Panc1 (cell line): ENCODE measurements around the gene MTUS2.

Experiments used
- TCF7L2 ChIP-seq: IDR thresholded peaks from 2 replicates; pipeline ENCODE4 v1.6.1; 2011; ENCODE audit warnings: mild to moderate bottlenecking, low read depth, low read length, inconsistent platforms
- TF ChIP-seq, protein P1 (sequence below): fragments of 450-650 bp; IDR thresholded peaks from 2 replicates; pipeline ENCODE4 v1.5.1; 2017; ENCODE audit warnings: mild to moderate bottlenecking
- TF ChIP-seq, protein P2 (sequence below), 2 experiments: IDR thresholded peaks; 2 replicates each; pipeline ENCODE4 v1.6.1; 2011 to 2012; ENCODE audit warnings: low read depth in 2 of 2, control low read depth in 1 of 2, low read length in 1 of 2, mild to moderate bottlenecking in 1 of 2, moderate library complexity in 1 of 2; ENCODE audit not compliant: insufficient read depth in 1 of 2

DNA sequence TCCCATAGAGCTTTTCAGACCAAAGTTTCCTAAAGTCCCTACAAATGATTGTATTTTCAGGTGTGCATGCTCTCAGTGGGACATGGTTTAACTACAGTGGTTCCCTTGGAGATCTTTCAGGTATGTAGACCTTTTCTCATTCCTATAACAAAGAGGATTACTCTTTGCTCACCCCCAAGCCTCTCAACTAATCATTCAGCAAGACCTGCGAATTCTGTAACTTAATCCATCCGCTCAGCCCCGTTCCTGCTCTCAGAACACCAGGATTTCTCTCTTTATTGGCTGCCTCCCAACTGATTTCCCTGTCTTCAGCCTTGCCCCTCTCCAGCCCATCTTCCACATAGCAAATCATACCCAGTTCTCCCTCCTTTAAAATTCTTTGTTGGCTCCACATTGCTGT lies 253.6 kb downstream of the MTUS2 start:
- TF ChIP-seq, protein P1, sequence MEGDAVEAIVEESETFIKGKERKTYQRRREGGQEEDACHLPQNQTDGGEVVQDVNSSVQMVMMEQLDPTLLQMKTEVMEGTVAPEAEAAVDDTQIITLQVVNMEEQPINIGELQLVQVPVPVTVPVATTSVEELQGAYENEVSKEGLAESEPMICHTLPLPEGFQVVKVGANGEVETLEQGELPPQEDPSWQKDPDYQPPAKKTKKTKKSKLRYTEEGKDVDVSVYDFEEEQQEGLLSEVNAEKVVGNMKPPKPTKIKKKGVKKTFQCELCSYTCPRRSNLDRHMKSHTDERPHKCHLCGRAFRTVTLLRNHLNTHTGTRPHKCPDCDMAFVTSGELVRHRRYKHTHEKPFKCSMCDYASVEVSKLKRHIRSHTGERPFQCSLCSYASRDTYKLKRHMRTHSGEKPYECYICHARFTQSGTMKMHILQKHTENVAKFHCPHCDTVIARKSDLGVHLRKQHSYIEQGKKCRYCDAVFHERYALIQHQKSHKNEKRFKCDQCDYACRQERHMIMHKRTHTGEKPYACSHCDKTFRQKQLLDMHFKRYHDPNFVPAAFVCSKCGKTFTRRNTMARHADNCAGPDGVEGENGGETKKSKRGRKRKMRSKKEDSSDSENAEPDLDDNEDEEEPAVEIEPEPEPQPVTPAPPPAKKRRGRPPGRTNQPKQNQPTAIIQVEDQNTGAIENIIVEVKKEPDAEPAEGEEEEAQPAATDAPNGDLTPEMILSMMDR, result no peak
- TF ChIP-seq, protein P2, sequence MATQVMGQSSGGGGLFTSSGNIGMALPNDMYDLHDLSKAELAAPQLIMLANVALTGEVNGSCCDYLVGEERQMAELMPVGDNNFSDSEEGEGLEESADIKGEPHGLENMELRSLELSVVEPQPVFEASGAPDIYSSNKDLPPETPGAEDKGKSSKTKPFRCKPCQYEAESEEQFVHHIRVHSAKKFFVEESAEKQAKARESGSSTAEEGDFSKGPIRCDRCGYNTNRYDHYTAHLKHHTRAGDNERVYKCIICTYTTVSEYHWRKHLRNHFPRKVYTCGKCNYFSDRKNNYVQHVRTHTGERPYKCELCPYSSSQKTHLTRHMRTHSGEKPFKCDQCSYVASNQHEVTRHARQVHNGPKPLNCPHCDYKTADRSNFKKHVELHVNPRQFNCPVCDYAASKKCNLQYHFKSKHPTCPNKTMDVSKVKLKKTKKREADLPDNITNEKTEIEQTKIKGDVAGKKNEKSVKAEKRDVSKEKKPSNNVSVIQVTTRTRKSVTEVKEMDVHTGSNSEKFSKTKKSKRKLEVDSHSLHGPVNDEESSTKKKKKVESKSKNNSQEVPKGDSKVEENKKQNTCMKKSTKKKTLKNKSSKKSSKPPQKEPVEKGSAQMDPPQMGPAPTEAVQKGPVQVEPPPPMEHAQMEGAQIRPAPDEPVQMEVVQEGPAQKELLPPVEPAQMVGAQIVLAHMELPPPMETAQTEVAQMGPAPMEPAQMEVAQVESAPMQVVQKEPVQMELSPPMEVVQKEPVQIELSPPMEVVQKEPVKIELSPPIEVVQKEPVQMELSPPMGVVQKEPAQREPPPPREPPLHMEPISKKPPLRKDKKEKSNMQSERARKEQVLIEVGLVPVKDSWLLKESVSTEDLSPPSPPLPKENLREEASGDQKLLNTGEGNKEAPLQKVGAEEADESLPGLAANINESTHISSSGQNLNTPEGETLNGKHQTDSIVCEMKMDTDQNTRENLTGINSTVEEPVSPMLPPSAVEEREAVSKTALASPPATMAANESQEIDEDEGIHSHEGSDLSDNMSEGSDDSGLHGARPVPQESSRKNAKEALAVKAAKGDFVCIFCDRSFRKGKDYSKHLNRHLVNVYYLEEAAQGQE (IDR thresholded peaks at IDR 0.05; ENCODE audit: insufficient read depth in 1 of 2, low read depth in 2 of 2, low read length in 1 of 2), result no peak
- no peak for TF ChIP-seq TCF7L2
